Sigmoid colon (tissue), 7 donors: ENCODE measurements around the gene MAPKBP1. TPM values are rescaled to one million over a fixed set of nuclear protein-coding genes. Genes with fewer than 3 reads are reported as not detected.

Experiments
- DNase-seq: peaks from one replicate; pipeline ENCODE4 v3.0.0-alpha.2; 2019
- H3K27ac ChIP-seq, 4 donors: fragments of 200-600 bp; sonication (generic); one replicate each; pipeline ENCODE4 v1.5.1; 2016 to 2019; ENCODE audit warnings: mild to moderate bottlenecking in 1 of 4
- H3K27me3 ChIP-seq, 3 donors: fragments of 200-600 bp; sonication (generic); one replicate each; pipeline ENCODE4 v1.5.1; 2019; ENCODE audit warnings: mild to moderate bottlenecking in 1 of 3
- H3K36me3 ChIP-seq, 4 donors: fragments of 200-600 bp; sonication (generic); one replicate each; pipeline ENCODE4 v1.5.1; 2016 to 2019
- H3K4me1 ChIP-seq, 4 donors: fragments of 200-600 bp; sonication (generic); one replicate each; pipeline ENCODE4 v1.5.1; 2017 to 2019
- H3K4me3 ChIP-seq, 4 donors: fragments of 200-600 bp; sonication (generic); one replicate each; pipeline ENCODE4 v1.5.1; 2017 to 2019; ENCODE audit warnings: mild to moderate bottlenecking in 2 of 4, moderate library complexity in 1 of 4
- H3K9me3 ChIP-seq, 4 donors: fragments of 200-600 bp in 3 of 4; sonication (generic) in 3 of 4; one replicate each; pipeline versions ENCODE4 v1.5.1 to v1.6.1; 2013 to 2019
- CTCF ChIP-seq, 4 experiments: fragments of 450-650 bp in 3 of 4; fragments of 200-600 bp in 1 of 4; IDR thresholded peaks; one replicate each; pipeline ENCODE4 v1.5.1; 2016 to 2019; ENCODE audit warnings: antibody characterized with exemption in 4 of 4, mild to moderate bottlenecking in 3 of 4, moderate library complexity in 2 of 4
- EP300 ChIP-seq, 4 donors: sonication (generic); formaldehyde crosslinking; IDR thresholded peaks; one replicate each; pipeline ENCODE4 v1.6.1; 2017; ENCODE audit warnings: antibody characterized with exemption in 4 of 4
- POLR2A ChIP-seq, 2 donors: fragments of 450-650 bp; IDR thresholded peaks; one replicate each; pipeline ENCODE4 v1.6.1; 2016; ENCODE audit warnings: antibody characterized with exemption in 2 of 2, mild to moderate bottlenecking in 2 of 2, moderate library complexity in 2 of 2
- POLR2AphosphoS5 ChIP-seq, 4 donors: sonication (generic); formaldehyde crosslinking; IDR thresholded peaks; one replicate each; pipeline ENCODE4 v1.6.1; 2017; ENCODE audit warnings: antibody characterized with exemption in 4 of 4
- WGBS, 2 donors: extraction: QIAGEN DNeasy Blood & Tissue Kit; methylation state at CpG; one replicate each; pipeline ENCODE4 v1.1.7; 2013; 5-methylcytosine and 5-hydroxymethylcytosine counted together
- intact Hi-C: fragments of 100-400 bp; cut with DNase I; formaldehyde crosslinking; loops from one replicate; pipeline ENCODE4 v1.15.1; 2023
- polyA plus RNA-seq, 3 donors: library from polyadenylated mRNA; stranded (reverse); fragments of 200-250 nt; gene quantifications; one replicate each; pipeline ENCODE4 v1.2.3, GENCODE V29; 2013
- total RNA-seq, 4 donors: library from RNA; depleted of rRNA; stranded (reverse); fragments of >200 nt; gene quantifications; one replicate each; pipeline ENCODE4 v1.1.0, GENCODE V29; 2016
- donor health status: healthy with polysubstance abuse.
- donor health status: Bipolar disorder and iron deficiency.
- donor health status: healthy.

MAPKBP1 gene
- total and polyA plus RNA-seq, 7 donors, result 2.3 to 42.7 (median 15.0) TPM

GRCh38 chr15:41850482-41851166, 76.3 kb downstream of the MAPKBP1 start:
- no peaks in the 10 kb centered on the region for H3K4me1 ChIP-seq
- no peak for DNase-seq
- H3K9me3 ChIP-seq, result no peaks in the 10 kb centered on the region
- H3K27me3 ChIP-seq, result peaks cover 0 to 43% (median 17%) of the 10 kb centered on the region in 3 donors
- no peak overlapping the region for H3K27ac ChIP-seq
- no peak overlapping the region for H3K4me3 ChIP-seq
- H3K36me3 ChIP-seq, result peaks cover 0 to 30% (median 26%) of the 10 kb centered on the region in 4 donors
- whole genome bisulfite sequencing, 2 donors, result 77% methylated on average over 16 of the region's 16 CpGs
- intact Hi-C loops, result no loop called here
- TF ChIP-seq EP300 (IDR thresholded peaks at IDR 0.05), result no peak

- intact Hi-C loops, result no loop called here
- H3K27me3 ChIP-seq, result peaks cover 0 to 44% (median 17%) of the 10 kb centered on the region in 3 donors
- DNase-seq, result no peak
Observed at GRCh38 chr15:41851167-41851523, 76.9 kb downstream of the MAPKBP1 start.

GRCh38 chr15:41851755-41852370, 77.6 kb downstream of the MAPKBP1 start:
- H3K36me3 ChIP-seq, result peaks cover 0 to 18% (median 15%) of the 10 kb centered on the region in 4 donors
- H3K9me3 ChIP-seq, result no peaks in the 10 kb centered on the region
- 82 to 87% methylated on average over 8 of the region's 8 CpGs for WGBS, 2 donors
- H3K4me1 ChIP-seq, result no peaks in the 10 kb centered on the region
- DNase-seq, result no peak
- intact Hi-C loops, result no loop called here
- H3K4me3 ChIP-seq, result no peak overlapping the region
- TF ChIP-seq CTCF (IDR thresholded peaks at IDR 0.05) (no peak), POLR2A (IDR thresholded peaks at IDR 0.05) (no peak), POLR2AphosphoS5 (IDR thresholded peaks at IDR 0.05) (no peak), EP300 (IDR thresholded peaks at IDR 0.05) (no peak)
- no peak overlapping the region for H3K27ac ChIP-seq
- H3K27me3 ChIP-seq, result peaks cover 0 to 51% (median 17%) of the 10 kb centered on the region in 3 donors

More at GRCh38 chr15:41851167-41851523, 76.9 kb downstream of the MAPKBP1 start:
- Histone ChIP-seq H3K36me3 (peaks cover 0 to 25% (median 22%) of the 10 kb centered on the region in 4 donors), H3K9me3 (no peaks in the 10 kb centered on the region), H3K4me1 (no peaks in the 10 kb centered on the region), H3K27ac (no peak overlapping the region), H3K4me3 (no peak overlapping the region)
- WGBS, 2 donors, result 28 to 52% methylated on average over 11 of the region's 11 CpGs
- no peak for TF ChIP-seq EP300 (IDR thresholded peaks at IDR 0.05)
- TF ChIP-seq POLR2A (IDR thresholded peaks at IDR 0.05), result no peak
- no peak for TF ChIP-seq CTCF (IDR thresholded peaks at IDR 0.05)
- TF ChIP-seq POLR2AphosphoS5 (IDR thresholded peaks at IDR 0.05), result no peak

- Histone ChIP-seq H3K4me3 (no peak overlapping the region), H3K9me3 (no peaks in the 10 kb centered on the region), H3K36me3 (peaks cover 0 to 7% (median 4%) of the 10 kb centered on the region in 4 donors), H3K4me1 (no peaks in the 10 kb centered on the region), H3K27me3 (peaks cover 0 to 52% (median 17%) of the 10 kb centered on the region in 3 donors), H3K27ac (no peak overlapping the region)
- intact Hi-C loops, result no loop called here
- no peak for DNase-seq
- 80 to 81% methylated on average over 17 of the region's 17 CpGs for WGBS, 2 donors
- no peak for TF ChIP-seq CTCF (IDR thresholded peaks at IDR 0.05)
- TF ChIP-seq POLR2AphosphoS5 (IDR thresholded peaks at IDR 0.05), result no peak
- TF ChIP-seq EP300 (IDR thresholded peaks at IDR 0.05), result no peak
- TF ChIP-seq POLR2A (IDR thresholded peaks at IDR 0.05), result no peak
Observed at GRCh38 chr15:41852736-41853590, 78.7 kb downstream of the MAPKBP1 start.

- TF ChIP-seq CTCF (IDR thresholded peaks at IDR 0.05), result no peak
- TF ChIP-seq POLR2A (IDR thresholded peaks at IDR 0.05), result no peak
- TF ChIP-seq POLR2AphosphoS5 (IDR thresholded peaks at IDR 0.05), result no peak
- TF ChIP-seq EP300 (IDR thresholded peaks at IDR 0.05), result no peak
- Histone ChIP-seq H3K4me1 (no peaks in the 10 kb centered on the region), H3K9me3 (no peaks in the 10 kb centered on the region), H3K27ac (no peak overlapping the region), H3K27me3 (peaks cover 0 to 52% (median 17%) of the 10 kb centered on the region in 3 donors), H3K36me3 (no peaks in the 10 kb centered on the region), H3K4me3 (no peak overlapping the region)
- WGBS, 2 donors, result 91 to 94% methylated on average over 10 of the region's 10 CpGs
- intact Hi-C loops, result no loop called here
- DNase-seq, result no peak
Observed at GRCh38 chr15:41853831-41854230, 79.5 kb downstream of the MAPKBP1 start.
